ENCODE measurements around the gene ASIC2. TPM values are rescaled to one million over a fixed set of nuclear protein-coding genes. Genes with fewer than 3 reads are reported as not detected.

The ASIC2 gene
- total RNA-seq, 1 donor from 2014 or later, result not detected

DNA sequence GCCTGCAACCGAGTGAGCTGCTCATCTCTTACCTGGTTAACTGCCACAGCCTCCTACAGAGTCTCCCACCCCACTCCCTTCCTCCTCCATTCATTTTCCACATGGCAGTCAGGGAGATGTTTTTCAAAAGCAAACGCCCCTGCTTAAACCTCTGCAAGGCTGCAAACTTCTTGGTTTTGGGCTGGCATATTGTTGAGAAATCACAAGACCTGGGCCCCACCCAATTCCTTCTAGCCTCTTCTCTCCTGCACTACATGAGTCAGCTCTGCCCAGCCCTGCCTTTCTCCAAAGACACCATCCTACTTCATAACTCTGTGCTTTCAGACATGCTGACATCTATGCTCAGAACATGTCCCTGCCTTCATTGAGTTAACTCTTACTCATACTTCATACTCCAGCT lies 165.4 kb downstream of the ASIC2 start:
- no peak for DNase-seq
- Mint-ChIP-seq H3K9me3 (no peaks in the 10 kb centered on the region), H3K36me3 (ENCODE audit: low read depth) (no peaks in the 10 kb centered on the region), H3K27me3 (peaks cover 14% of the 10 kb centered on the region), H3K4me3 (no peak overlapping the region), H3K4me1 (no peaks in the 10 kb centered on the region), H3K27ac (no peak overlapping the region)
- no peak for ATAC-seq (ENCODE audit: low read depth)
- TF ChIP-seq, protein P1, sequence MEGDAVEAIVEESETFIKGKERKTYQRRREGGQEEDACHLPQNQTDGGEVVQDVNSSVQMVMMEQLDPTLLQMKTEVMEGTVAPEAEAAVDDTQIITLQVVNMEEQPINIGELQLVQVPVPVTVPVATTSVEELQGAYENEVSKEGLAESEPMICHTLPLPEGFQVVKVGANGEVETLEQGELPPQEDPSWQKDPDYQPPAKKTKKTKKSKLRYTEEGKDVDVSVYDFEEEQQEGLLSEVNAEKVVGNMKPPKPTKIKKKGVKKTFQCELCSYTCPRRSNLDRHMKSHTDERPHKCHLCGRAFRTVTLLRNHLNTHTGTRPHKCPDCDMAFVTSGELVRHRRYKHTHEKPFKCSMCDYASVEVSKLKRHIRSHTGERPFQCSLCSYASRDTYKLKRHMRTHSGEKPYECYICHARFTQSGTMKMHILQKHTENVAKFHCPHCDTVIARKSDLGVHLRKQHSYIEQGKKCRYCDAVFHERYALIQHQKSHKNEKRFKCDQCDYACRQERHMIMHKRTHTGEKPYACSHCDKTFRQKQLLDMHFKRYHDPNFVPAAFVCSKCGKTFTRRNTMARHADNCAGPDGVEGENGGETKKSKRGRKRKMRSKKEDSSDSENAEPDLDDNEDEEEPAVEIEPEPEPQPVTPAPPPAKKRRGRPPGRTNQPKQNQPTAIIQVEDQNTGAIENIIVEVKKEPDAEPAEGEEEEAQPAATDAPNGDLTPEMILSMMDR (IDR thresholded peaks at IDR 0.05), result no peak
- ChIA-PET POLR2A (no interaction called here), CTCF (no interaction called here)
- intact Hi-C loops (cut with micrococcal nuclease), result no loop called here

DNA sequence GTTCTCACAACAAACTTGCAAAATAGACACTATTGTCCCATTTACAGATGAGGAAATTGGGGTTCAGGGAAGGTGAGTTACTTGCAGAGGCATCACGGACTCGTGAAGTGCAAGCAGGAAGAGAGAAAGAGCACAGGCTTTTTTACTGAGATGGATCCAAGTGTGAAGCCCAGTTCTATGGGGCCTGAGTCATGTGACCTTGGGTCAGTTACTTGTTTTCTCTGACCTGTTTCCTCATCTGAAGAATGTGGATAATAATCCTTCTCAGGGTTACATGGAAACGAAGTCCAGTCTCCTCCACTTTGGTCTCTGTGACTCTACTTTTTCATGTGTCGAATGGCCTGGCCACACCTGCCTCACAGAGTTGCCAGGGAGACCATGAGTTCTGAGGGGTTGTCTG lies 167.0 kb downstream of the ASIC2 start:
- ATAC-seq (ENCODE audit: low read depth), result no peak
- POLR2A ChIA-PET, result no interaction called here

DNA sequence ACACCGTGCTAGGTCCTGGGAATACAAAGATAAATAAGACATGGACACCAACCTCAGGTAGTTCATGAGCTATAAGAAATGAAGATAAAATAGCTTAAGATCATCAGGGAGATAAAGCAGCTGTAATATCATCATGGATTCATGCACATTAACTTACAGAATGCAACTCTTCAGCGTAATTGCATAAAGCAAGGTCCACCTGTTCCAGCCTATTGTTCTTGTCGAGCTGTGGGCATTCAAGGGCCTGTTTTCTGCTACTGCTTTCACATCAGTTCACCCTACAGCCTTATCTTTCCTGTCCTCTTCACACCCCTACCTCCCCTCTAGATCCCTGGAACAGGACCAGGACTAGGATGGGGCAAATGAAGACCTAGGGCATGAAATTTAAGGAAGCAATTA lies 167.5 kb downstream of the ASIC2 start:
- peaks cover 18% of the 10 kb centered on the region for H3K27me3 Mint-ChIP-seq
- no peaks in the 10 kb centered on the region for H3K9me3 Mint-ChIP-seq
- ChIA-PET POLR2A (no interaction called here), CTCF (no interaction called here)
- no peaks in the 10 kb centered on the region for H3K4me1 Mint-ChIP-seq
- TF ChIP-seq, protein P1 (IDR thresholded peaks at IDR 0.05), result no peak
- H3K36me3 Mint-ChIP-seq (ENCODE audit: low read depth), result no peaks in the 10 kb centered on the region
- DNase-seq (no peak), ATAC-seq (ENCODE audit: low read depth) (no peak)
- intact Hi-C loops (cut with micrococcal nuclease), result no loop called here
- H3K27ac Mint-ChIP-seq, result no peak overlapping the region
- H3K4me3 Mint-ChIP-seq, result no peak overlapping the region

More for the DNA sequence above, 167.0 kb downstream of the ASIC2 start:
- CTCF ChIA-PET, result no interaction called here
- H3K4me3 Mint-ChIP-seq, result no peak overlapping the region
- no peaks in the 10 kb centered on the region for H3K9me3 Mint-ChIP-seq
- TF ChIP-seq, protein P1 (IDR thresholded peaks at IDR 0.05), result no peak
- H3K27ac Mint-ChIP-seq, result no peak overlapping the region
- DNase-seq, result no peak
- no peaks in the 10 kb centered on the region for H3K36me3 Mint-ChIP-seq (ENCODE audit: low read depth)
- intact Hi-C loops (cut with micrococcal nuclease), result no loop called here
- peaks cover 16% of the 10 kb centered on the region for H3K27me3 Mint-ChIP-seq
- H3K4me1 Mint-ChIP-seq, result no peaks in the 10 kb centered on the region

DNA sequence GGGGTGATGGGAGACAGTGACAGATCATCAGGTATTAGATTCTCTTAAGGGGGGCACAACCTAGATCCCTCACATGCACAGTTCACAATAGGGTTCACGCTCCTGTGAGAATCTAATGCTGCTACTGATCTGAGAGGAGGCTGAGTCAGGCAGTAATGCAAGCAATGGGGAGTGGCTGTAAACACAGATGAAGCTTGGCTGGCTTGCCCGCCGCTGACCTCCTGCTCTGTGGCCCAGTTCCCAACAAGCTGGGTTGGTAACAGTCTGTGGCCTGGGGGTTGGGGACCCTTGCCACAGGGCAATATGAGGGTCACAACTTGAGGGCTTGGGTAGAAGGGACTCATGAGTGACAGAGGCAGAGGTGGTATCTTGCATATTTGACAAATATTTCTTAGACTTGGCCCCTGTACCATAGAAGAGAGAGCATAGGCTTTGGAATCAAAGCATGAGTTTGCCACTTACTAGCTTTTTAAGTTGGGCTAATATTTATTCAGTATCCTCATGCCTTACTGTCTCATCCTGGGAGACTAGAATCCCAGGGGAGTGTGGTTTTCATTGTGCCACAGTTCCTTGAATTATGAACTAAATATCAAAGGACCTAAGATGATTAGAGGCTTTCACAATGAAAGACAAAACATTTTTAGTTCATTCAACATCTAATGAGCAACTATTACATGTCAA lies 168.1 kb downstream of the ASIC2 start:
- Mint-ChIP-seq H3K36me3 (ENCODE audit: low read depth) (no peaks in the 10 kb centered on the region), H3K4me3 (no peak overlapping the region), H3K9me3 (no peaks in the 10 kb centered on the region), H3K4me1 (no peaks in the 10 kb centered on the region), H3K27ac (no peak overlapping the region), H3K27me3 (peaks cover 18% of the 10 kb centered on the region)
- CTCF ChIA-PET, result no interaction called here
- DNase-seq, result no peak
- POLR2A ChIA-PET, result no interaction called here
- intact Hi-C loops (cut with micrococcal nuclease), result no loop called here
- TF ChIP-seq, protein P1 (IDR thresholded peaks at IDR 0.05), result no peak
- ATAC-seq (ENCODE audit: low read depth), result no peak

DNA sequence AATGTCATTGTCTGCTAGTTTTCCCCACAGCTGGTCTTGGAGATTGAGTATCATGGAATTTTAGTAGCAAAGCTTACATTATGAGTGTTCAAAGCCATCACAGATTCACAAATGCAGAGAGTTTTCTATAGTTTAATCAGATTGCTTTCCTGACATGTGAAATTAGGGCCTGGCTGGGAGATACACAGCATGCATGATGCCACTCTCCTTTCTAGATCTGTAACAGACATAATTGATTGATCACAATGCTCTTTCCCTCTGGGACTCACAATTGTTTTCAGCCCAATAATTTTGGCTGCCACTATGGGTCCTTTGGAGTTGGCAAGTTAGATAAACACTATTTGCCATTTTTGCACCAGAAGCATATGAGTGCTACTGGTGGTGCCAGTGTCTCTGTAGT lies 168.9 kb downstream of the ASIC2 start:
- intact Hi-C loops (cut with micrococcal nuclease), result no loop called here
- Mint-ChIP-seq H3K27me3 (peaks cover 13% of the 10 kb centered on the region), H3K36me3 (ENCODE audit: low read depth) (no peaks in the 10 kb centered on the region), H3K27ac (no peak overlapping the region), H3K4me1 (no peaks in the 10 kb centered on the region), H3K9me3 (no peaks in the 10 kb centered on the region), H3K4me3 (no peak overlapping the region)
- ChIA-PET CTCF (no interaction called here), POLR2A (no interaction called here)
- ATAC-seq (ENCODE audit: low read depth), result no peak
- TF ChIP-seq, protein P1 (IDR thresholded peaks at IDR 0.05), result no peak
- no peak for DNase-seq
